A549 treated with GW870086 at 1 μM for 4 hours (cell line): ENCODE results near the gene WDR76. TPM values are rescaled to one million over a fixed set of nuclear protein-coding genes. Genes with fewer than 3 reads are reported as not detected.

ENCODE experiments used
- total RNA-seq: library from RNA; stranded (reverse); fragments of 200-300 nt; extraction: Qiagen RNA extraction; gene quantifications from 5 replicates; pipeline ENCODE4 v1.2.3, GENCODE V29; 2022; ENCODE audit warnings: low read depth

WDR76 gene
- 11.6 to 13.7 TPM (median 12.7 TPM) in 5 replicates for total RNA-seq

DNA sequence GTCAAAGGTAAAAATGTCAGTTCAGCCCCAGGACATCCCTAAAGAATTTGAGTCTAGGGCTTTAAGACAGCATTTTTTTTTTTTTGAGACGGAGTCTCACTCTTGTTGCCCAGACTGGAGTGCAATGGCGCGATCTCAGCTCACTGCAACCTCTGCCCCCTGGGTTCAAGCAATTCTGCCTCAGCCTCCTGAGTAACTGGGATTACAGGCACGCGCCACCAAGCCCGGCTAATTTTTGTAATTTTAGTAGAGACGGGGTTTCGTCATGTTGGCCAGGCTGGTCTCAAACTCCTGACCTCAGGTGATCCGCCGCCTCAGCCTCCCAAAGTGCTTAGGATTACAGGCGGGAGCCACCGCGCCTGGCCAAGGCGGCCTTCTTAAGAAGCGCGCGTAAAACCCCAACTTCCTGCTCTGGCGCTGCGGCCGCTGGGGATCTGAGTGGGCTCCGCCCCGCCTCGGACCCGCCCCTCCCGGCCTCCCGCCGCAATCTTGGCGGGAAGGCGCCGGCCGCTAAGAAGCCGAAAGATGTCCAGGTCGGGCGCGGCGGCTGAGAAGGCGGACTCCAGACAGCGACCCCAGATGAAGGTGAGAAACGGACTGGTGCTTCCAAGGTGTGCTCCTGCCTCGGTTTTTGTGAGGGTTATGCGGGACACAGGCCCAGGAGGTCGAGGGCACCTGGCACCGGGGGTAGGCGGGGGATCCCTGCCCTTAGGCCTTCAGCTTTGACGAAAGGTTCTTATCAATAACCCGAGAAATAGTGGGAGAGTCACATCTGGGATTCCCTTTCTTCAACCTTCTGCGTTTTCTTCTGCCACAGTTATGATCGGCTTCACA, at the start of gene WDR76:
TSS of gene WDR76 (plus strand) at position 495 of the 834 bp plus-strand sequence. CDS start at position 526, 31 bp downstream.

GRCh38 chr15:43791993-43792760, 34.6 kb upstream of the WDR76 start, which contains the start of gene SERF2:
Gene SERF2, plus strand, starts transcription at chr15:43792320. Its CDS starts 57 bp downstream, at chr15:43792377.

DNA sequence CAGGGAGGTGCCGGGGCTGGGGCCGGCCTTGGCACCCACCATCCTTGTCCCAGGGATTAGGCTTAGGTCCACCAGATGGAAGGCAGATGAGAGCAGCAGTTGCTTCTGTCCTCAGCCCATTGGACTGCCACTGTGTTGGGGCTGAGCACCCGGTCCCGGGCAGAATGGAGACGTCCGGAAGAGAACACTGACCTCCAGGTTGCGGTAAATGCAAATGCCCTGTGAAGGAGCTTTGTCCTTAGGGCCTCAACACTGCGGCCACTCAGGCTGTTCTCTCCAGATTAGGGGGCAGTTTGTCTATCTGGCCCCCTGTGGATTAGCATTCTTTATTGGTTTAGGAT, 26.9 kb upstream of the WDR76 start, which contains the start of gene SERINC4:
TSS of gene SERINC4 (minus strand) at position 276 of the 341 bp plus-strand sequence. CDS start at position 42, 234 bp downstream.

DNA sequence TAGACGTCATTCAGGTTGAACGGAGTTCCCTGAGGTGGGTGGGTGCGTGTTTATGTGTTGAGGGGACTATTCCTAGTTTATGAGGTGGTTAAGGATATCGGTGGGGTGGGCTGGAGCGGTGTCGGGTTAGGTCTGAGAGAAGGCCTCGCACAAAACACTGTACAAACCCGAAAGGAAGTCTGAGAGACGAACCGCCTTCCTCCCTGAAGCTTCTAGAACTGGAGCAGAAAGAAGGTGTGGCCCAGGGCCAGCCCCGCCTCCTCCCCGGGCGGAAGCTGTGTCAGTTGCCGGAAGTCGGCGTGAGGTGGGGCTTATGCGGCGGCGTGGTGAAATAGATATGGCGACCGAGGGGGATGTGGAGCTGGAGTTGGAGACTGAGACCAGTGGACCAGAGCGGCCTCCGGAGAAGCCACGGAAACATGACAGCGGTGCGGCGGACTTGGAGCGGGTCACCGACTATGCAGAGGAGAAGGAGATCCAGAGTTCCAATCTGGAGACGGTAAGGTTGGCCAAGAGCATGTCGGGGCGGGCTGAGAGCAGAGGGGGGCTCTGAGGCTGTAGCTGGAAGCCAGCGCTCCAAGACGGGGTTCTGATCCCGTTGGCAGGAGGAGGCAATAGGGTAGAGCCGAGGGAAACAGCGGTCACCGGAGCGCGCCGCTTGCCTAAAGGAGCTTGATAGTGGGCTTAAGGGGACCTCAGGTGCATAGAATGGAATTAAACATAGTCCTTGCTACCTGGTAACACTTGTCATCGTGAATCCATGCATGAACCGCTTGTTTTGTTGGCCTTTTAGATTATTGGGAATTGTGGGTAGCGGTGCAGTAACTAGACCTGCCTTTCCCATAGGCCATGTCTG, 26.3 kb upstream of the WDR76 start, which contains the start of gene HYPK:
TSS of gene HYPK (plus strand) at position 314 of the 856 bp plus-strand sequence. CDS start at position 338, 24 bp downstream.

GRCh38 chr15:43824302-43825246, 2.2 kb upstream of the WDR76 start, which contains the start of gene MFAP1:
Gene MFAP1, minus strand, starts transcription at chr15:43824690. Its CDS starts 121 bp downstream, at chr15:43824569.

Other genes starting within 250 kb of the WDR76 start
- gene PPIP5K1, start 236.8 kb upstream of the WDR76 start, total RNA-seq = 5.0 to 8.2 TPM (median 6.5 TPM) in 5 replicates
- gene CKMT1B, start 233.0 kb upstream of the WDR76 start, total RNA-seq = 2.6 to 5.5 TPM (median 4.8 TPM) in 5 replicates
- 0.03 to 0.20 TPM (median 0.10 TPM) in 4 of 5 replicates, not detected in the other for gene STRC, start 208.2 kb upstream of the WDR76 start, total RNA-seq
- gene CATSPER2, start 178.2 kb upstream of the WDR76 start, total RNA-seq = 0.34 to 1.4 TPM (median 0.66 TPM) in 5 replicates
- gene CKMT1A, start 133.1 kb upstream of the WDR76 start, total RNA-seq = 1.8 to 4.5 TPM (median 2.3 TPM) in 5 replicates
- 250 to 364 TPM (median 349 TPM) in 5 replicates for gene PDIA3, start 80.6 kb upstream of the WDR76 start, total RNA-seq
- gene ELL3, start 50.0 kb upstream of the WDR76 start, total RNA-seq = 1.3 to 2.4 TPM (median 1.7 TPM) in 5 replicates
- gene SERF2, start 34.7 kb upstream of the WDR76 start, total RNA-seq = 489 to 715 TPM (median 656 TPM) in 5 replicates
- gene SERINC4, start 26.8 kb upstream of the WDR76 start, total RNA-seq = not detected in 5 replicates
- 3.1 to 9.2 TPM (median 4.2 TPM) in 5 replicates for gene HYPK, start 26.4 kb upstream of the WDR76 start, total RNA-seq
- gene MFAP1, start 2.3 kb upstream of the WDR76 start, total RNA-seq = 23.8 to 26.5 TPM (median 23.9 TPM) in 5 replicates